GM10847 (cell line): ENCODE measurements around the gene NFATC3.
A peak's percentile ranks its signal among the peaks of the same experiment; 100 is the strongest.

Experiments used
- POLR2A ChIP-seq: IDR thresholded peaks from 2 replicates; pipeline ENCODE4 v1.6.1; 2011; ENCODE audit not compliant: insufficient read length; ENCODE audit errors: extremely low read depth

The NFATC3 gene

DNA sequence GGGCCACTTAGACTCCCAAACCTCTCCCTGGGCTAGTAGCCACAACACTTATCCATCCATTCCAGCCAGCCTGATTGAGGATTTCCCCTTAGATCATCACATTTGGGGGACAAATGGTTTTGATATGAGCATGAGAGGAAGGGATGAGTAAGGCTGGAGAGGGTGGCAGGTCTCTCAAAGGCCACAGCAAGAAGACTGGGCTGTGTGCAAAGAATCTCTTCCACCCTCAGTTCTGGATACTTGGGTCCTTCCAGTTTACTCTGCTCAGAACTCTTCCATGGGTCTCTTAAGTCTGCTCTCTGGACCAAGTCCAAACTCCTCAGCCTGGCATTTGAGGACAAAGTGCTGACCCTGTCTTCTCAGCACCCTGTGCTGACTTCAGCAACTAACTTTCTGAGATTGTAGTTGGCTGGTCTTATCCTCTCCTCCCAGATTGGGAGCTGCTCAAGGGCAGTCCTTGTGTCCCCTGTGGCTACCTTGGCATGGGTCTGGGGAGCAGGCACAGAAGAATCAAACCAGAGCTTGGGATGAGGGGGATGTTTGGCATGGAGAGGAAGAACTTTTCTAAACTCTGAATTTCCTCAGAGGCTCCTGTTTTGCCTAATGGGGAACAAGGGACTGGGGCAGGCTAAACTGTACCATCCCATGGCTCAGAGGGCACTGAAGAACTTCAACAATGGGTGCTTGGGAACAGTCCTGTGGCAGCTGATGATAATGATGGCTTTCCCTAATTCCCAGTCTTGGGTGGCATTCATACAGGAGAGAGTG lies 3.1 kb upstream of the NFATC3 start:
- no peak for TF ChIP-seq POLR2A

DNA sequence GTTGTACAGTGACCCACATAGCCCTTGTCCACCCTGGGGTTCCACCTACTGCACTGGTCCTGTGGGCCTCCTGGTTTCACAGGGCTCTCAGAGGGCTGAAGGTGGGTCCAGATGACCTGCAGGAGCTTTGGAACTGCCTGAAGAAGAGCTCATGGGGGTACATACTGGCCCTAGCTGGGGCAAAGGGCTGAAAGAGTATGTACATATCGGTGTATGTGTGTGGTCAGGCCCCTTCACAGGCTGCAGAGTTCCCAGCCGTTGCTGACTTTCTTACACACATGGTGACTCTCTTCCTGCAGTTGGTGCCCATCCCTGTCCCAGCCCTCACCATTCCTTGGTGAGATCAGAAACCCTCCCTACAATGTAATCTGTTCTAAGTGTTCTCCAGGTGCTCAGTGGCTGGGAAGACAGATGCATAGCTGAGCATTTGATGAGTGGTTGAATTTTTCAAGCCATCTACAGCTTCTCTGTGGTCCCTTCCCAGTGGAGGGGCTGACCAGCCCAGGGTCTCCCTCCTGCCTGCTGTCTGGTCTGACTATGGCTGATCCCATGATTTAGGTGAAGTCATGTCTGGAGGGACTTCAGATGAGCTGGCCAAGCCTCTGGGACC lies 2.4 kb upstream of the NFATC3 start:
- TF ChIP-seq POLR2A, result no peak

DNA sequence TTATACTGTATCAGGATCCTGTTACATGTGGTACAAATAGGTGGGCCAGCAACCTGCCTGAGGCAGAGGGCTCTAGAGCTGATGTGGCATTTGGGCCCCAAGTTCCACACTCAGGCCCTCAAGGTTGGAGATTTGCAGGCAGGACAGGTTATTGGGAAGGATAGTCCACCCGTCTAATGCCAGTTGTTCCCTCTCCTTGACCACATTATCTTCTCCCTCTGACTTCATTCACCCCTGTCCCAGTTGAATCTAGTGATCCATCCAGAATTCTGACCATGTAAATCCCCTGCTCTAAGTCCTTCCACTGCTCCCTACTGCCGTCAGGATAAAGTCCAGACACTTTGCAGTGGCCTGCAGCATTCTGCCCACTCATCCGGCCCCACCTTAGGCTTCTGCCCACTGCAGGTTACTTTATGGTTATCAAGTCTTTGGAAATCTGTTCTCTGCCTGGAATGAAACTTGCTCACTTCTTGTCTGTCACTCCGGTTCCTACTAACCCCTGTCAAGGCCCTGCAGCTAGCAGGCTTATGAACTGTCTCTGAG lies 1.9 kb upstream of the NFATC3 start:
- TF ChIP-seq POLR2A, result no peak

DNA sequence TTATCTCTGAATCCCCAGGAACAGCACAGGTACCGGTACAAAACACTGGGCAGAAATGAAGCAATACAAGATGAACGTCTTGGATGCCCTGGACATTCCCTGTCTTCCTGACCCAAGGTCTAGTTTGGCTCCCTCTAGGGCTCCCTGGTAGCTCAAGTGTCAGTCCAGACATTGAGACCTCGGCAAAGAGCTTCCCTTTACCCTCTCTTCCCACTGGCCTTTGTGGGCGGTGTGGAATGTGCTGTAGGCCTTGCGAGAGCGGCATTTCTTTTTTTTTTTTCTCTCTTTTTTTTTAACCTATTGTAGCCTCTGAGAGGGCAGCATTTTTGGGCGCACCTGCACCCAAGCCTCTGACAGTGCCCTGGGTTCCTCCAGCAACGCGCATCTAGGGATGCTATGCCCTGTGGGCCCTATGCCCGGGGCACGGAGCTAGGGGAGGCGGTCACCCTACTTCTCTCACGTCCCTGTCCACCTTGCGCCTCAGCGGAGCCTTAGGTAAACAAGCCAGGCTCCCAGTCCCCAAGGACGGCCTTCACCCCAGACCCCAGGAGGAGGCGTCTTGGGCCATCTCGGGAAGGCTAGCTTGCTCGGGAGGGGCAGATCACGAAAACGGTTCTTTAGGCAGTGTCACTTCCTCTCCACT lies 1.2 kb upstream of the NFATC3 start:
- TF ChIP-seq POLR2A, result no peak

DNA sequence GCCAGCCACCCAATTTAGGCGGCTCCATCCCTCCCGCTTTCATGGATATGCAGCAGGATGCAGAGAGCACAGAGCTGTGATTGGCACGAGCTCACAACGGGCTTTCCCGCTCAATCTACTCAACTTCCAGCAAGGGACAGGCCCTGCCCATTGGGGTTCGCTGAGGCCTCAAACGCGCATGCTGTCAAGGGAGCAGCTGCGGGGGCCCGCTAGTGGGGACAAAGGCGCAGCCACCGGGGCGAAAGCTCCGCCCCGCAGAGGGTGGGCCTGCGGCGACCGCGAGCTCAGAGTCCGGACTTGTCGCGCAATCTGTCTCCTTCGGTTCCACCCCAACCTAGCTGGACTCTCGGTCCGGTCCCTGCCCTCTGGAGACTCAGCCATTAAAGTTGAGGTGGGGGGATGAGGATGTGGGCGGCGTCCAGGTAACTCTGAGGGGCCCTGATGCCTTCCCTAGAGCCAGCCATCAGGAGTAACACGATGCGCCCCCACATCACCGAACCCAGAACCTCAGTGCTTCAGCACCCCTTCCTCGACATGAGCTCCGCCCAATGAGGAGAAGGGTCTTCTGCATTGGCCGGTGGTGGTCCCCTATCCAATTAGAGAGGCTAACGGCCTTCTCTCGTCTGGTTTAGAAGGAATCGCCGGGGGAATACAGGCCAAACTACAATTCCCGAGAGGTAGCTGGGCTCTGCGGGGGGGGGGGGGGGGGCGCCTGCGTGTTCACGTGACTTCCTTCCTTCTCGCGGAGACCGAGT lies 489 bp upstream of the NFATC3 start:
- TF ChIP-seq POLR2A, result peak; percentile 67

DNA sequence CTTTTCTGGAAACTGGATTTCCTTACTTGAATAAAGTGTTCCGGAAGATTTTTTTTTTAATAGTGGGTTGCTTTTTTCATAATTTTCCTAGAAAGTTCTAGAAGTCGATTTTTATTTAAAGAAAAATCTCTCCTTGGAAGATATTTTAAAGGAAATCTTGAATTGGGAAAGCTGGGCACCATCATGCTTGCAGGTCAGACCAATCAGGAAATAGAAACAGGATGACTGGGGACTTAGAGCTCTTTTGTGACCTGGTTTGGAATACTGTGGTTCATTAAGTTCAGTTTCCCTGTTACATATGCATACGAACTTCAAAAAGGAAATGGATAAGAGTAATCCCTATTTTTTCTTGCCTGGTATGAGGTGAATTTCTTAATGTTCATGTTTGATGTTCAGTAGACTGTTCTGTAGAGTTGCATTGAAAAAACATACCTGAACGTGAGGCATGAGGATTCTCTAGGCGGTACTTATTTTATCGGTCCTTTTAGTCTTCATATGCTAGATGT lies 1.2 kb downstream of the NFATC3 start:
- TF ChIP-seq POLR2A, result no peak

DNA sequence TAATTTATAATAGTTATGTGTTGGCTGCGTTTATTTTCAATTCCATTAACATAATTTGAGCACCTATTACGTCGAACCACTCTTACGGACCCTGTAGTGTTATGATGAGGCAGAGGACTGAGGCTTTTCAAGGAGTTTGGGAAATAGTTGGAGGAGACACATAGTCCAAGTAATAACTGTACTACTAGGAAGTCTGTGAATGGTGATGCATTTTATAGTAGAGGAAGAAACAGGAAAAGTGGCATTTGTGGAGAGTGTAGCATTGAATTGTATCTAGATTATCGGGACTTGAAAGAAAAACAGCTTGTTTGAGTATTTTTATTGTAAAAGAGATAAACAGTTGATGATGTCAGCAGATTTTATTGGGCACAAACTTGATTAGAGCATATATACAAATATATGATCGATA lies 1.7 kb downstream of the NFATC3 start:
- TF ChIP-seq POLR2A, result no peak

DNA sequence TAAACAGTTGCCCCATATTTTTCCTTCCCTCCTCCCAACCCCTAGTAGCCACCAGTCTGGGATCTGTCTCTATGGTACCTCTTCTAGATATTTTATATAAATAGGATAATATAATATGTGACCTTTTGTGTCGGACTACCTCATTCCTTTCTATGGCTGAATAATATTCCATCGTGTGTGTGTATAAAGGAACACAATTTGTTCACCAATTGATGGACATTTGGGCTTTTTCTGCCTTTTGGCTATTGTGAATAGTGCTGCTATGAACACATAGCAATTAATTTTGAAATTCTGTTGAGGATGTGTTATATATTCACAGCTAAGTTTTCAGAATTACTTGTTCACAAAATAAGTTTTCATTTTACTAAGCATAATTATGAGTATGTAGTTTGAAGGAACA lies 2.5 kb downstream of the NFATC3 start:
- TF ChIP-seq POLR2A, result no peak

DNA sequence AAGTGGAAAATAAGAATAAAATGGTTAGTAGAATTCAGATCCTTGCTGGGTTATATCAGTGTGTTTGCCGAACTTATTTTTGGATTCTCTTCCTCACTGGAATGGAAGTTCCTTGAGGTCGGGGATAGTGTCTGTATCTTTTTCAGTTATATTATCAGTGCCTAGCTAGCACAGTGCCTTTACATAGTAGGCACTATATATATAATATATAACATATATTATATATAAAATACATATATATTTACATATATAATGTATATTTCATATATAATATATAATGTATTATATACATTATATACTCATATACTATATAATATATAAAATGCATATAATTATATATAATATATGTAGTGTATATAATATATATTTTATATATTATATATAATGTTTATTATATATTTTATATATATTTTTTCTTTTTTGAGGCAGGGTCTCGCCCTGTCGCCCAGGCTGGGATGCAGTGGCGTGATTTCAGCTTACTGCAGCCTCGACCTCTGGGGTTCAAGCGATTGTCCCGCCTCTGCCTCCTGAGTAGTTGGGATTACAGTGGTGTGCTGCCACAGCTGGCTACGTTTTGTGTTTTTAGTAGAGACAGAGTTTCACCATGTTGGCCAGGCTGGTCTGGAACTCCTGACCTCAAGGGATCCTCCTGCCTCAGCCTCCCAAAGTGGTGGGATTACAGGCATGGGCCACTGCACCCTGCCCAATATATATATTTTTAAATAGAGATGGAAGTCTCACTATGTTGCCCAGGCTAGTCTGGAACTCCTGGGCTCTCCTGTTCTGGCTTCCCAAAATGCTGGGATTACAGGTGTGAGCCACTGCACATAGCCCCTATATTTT lies 3.2 kb downstream of the NFATC3 start:
- TF ChIP-seq POLR2A, result no peak

DNA sequence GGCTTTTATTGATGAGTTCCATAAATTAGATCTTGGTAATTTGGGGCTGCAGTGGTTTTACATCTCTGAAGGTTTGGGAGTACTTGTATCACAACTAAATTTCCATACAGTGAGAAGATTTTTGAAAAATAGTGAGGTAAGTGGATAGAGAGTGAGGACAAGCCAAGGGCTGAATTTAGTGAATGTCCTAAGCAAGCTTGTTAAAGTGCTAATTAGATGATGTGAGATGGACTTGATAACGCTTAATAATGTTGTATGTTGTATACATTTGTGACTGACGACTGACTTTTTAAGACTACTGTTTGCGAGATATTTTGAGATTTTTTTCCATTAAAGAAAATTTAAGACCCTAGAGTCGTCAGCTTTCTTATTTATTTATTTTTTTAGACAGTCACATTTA lies 3.9 kb downstream of the NFATC3 start:
- TF ChIP-seq POLR2A, result no peak

DNA sequence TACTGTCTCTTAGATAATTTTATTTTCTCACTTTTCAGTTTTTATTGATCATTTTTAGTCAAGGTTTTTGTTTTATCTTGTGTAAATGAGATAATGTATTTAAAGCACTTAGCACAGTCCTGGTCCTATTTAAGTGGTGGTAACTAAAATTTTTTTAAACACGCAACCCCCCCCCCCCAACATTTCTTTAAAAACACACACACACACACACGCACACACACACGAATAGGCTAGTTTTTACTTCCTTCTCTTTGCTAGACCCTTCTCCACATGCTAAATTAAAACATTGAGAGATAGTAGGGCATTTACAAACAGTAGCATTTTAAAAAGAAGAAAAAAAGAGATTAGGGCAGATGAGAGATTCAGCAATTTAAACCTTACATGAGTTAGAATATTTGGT lies 5.0 kb downstream of the NFATC3 start:
- TF ChIP-seq POLR2A, result no peak

DNA sequence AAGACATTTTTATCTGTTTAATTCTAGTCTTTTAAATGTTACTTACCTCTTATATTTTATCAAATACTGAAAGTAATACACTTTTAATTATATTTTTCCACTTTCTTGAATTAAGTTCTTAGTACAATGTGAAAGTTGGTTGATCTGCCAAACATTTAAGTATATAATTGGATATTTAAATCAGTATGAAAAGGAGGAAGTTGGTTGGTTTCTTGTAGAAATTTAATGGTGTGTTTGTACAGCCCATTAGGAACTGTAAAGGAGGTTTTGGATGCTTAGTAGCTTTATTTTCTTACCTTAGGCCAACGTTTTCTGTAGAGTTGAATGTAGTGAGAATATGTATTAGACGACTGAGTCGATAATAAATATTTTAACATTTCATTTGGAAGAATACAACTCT lies 5.4 kb downstream of the NFATC3 start:
- no peak for TF ChIP-seq POLR2A

DNA sequence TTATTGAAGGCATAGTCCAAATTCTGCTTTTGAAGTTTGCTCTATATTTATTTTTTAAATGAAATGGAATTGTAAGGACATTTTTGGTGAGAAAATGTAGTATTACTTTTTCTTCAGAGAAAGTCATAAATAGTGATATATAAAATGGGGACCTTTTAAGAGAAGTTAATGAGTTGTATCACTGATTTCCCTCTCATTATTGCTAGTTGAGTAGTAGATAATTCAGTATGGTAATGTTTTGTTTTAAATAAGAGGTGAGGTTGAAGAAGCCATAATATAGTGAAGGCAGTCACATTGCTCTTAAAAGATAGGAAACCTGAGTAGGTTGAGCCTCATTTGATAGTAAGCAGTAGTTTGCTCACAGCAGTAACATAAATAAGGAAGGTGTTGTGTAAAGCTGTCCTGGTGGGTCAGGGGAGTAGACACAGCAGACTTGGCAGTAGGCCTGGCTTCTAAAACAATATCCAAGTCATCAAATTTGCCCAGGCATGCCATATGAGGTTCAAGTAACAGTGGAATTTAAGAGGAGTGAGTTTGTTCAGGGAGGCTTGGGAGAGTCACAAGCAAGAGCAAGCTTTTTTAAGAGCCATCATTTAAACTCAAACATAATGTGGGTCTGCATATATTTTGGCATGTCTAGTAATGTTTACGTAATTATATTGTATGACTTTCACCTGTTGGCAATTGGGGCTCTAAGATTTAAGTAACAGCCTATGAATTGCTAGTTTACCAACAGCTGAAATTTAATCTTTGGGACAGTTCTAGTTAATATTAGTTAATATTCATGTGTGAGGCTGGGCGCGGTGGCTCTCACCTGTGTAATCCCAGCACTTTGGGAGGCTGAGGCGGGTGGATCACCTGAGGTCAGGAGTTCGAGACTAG lies 6.5 kb downstream of the NFATC3 start:
- TF ChIP-seq POLR2A, result no peak
